ENCODE data around the gene PIK3CA.
"Not testable (repeated sequence)": the region's sequence is repeated elsewhere in the genome, so short reads cannot be mapped to it uniquely, and the experiment has no call there.

The PIK3CA gene

GRCh38 chr3:179215550-179215949 is 67.4 kb downstream of the PIK3CA start:
- DNase-seq: not testable (repeated sequence)

- DNase-seq: not testable (repeated sequence)
These were observed 70.1 kb downstream of the PIK3CA start for GRCh38 chr3:179218213-179218612.

- no peak for DNase-seq
These were observed 75.4 kb downstream of the PIK3CA start for GRCh38 chr3:179223548-179223947.

- no peak for DNase-seq
These were observed 76.4 kb downstream of the PIK3CA start for GRCh38 chr3:179224584-179224983.

- no peak for DNase-seq
These were observed 79.2 kb downstream of the PIK3CA start for GRCh38 chr3:179227349-179227748.

- DNase-seq: no peak
These were observed 81.0 kb downstream of the PIK3CA start for GRCh38 chr3:179229177-179229576.

- no peak for DNase-seq
These were observed 84.9 kb downstream of the PIK3CA start for GRCh38 chr3:179233043-179233442.

GRCh38 chr3:179234199-179234598 is 86.0 kb downstream of the PIK3CA start:
- no peak for DNase-seq

GRCh38 chr3:179236669-179237301 is 88.6 kb downstream of the PIK3CA start:
- DNase-seq: no peak

- not testable (repeated sequence) for DNase-seq
These were observed 92.1 kb downstream of the PIK3CA start for GRCh38 chr3:179240299-179240698.

GRCh38 chr3:179242859-179243258 is 94.7 kb downstream of the PIK3CA start:
- DNase-seq: not testable (repeated sequence)

GRCh38 chr3:179244878-179245277 is 96.7 kb downstream of the PIK3CA start:
- DNase-seq: no peak

GRCh38 chr3:179247289-179248015 is 99.3 kb downstream of the PIK3CA start:
- DNase-seq: no peak

- no peak for DNase-seq
These were observed 102.8 kb downstream of the PIK3CA start, which contains the start of gene KCNMB3 for GRCh38 chr3:179250803-179251476. KCNMB3 (minus strand) TSS chr3:179251114; CDS start chr3:179250990, 124 bp downstream.

- no peak for DNase-seq
These were observed 108.7 kb downstream of the PIK3CA start for GRCh38 chr3:179256813-179257212.

GRCh38 chr3:179257742-179258141 is 109.6 kb downstream of the PIK3CA start:
- not testable (repeated sequence) for DNase-seq

- DNase-seq: no peak
These were observed 110.7 kb downstream of the PIK3CA start for GRCh38 chr3:179258820-179259219.

- not testable (repeated sequence) for DNase-seq
These were observed 112.0 kb downstream of the PIK3CA start for GRCh38 chr3:179259959-179260756.

GRCh38 chr3:179260949-179261765 is 113.0 kb downstream of the PIK3CA start:
- DNase-seq: peak; percentile 31 to 65

- no peak for DNase-seq
These were observed 115.0 kb downstream of the PIK3CA start for GRCh38 chr3:179263134-179263533.

- DNase-seq: no peak
These were observed 116.3 kb downstream of the PIK3CA start for GRCh38 chr3:179264449-179264848.

- DNase-seq: no peak
These were observed 116.9 kb downstream of the PIK3CA start for GRCh38 chr3:179265092-179265491.

Measured in NCI-H1930 (cell line).